GM18951 (cell line): ENCODE data around the gene RHOH.

Experiments
- POLR2A ChIP-seq: IDR thresholded peaks from 4 replicates; pipeline ENCODE4 v1.6.1; 2011; ENCODE audit warnings: mild to moderate bottlenecking; ENCODE audit not compliant: insufficient read length, insufficient read depth; ENCODE audit errors: extremely low read depth
- in situ Hi-C: fragments of 300-500 bp; cut with MboI; formaldehyde crosslinking; loops from one replicate; pipeline ENCODE4 v1.12.0; 2022; ENCODE audit warnings: low sequenced_read_pairs, mixed read lengths, inconsistent platforms; ENCODE audit not compliant: unreplicated experiment

RHOH gene

DNA sequence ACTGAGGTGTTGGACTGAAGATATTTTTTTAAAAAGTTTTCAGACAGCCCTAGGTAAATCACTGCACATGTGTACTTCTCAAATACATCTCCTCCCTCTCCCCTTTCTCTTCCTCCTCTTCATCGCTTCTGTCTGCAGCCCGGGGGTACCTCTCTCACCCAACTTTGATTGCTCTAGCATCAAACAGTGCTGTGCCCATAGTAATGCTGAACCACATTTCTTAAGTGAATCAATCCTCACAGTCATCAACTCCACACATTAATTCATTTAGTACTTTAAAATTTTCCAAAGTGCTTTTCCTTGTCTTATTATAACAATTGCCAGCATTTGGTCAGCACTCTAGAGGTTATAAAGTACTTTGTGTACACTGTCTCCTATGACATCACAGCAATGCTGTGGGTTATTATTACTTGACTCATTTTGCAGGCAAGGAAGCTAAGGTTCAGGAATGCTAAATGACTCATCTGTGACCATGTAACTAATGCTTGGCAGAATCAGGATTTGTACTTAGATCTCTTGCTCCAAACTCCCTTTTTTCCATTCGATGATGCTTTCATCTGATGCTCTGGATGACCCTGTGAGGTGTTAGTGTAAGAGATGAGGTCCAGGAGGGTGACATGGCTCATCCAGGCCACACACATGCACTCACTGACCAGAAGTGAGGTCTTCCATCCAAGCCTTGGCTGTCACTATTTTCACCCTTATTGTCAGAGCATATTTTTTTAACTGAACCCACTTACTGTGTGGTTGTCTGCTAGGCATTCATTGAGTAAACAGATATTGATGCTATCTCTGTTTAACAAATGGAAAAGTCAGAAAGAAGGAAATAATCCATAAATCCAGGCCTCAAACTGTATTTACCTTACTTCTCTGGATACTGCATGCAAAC, 58.8 kb downstream of the RHOH start:
- in situ Hi-C loops: no loop called here
- TF ChIP-seq POLR2A: no peak

DNA sequence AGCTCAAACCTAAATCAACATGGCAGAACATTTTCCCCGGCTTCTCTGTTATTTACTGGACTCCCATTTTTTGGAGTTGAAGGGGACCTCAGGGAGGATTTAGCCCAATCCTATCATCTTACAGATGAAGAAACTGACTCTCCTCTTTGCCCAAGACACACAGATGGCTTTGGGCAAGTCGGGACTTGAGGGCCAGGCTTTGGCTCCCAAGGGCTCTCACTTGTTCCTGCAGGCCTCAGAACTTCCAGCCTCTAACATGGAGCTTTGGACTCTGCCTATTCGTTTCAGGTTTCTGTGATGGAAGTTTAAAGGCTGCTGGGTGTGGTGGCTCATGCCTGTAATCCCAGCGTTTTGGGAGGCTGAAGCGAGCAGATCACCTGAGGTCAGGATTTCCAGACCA, 59.5 kb downstream of the RHOH start:
- TF ChIP-seq POLR2A: no peak
- in situ Hi-C loops: no loop called here

DNA sequence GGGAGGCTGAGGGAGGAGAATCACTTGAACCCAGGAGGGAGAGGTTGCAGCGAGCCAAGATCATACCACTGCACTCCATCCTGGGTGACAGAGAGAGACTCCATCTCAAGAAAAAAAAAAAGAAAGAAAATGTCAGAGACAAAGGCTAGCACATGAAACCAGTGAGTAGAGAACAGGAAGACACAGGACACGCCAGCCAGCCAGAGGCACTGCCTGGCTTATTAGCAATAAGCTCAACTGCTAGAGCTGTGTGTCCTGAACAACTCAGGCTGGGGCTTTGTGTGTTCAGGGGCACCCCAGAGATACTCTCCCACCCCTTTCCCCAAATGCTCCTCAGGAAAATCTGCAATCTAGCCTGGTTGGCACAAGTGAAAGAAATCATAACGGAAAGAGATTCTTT, 60.0 kb downstream of the RHOH start:
- in situ Hi-C loops: no loop called here
- no peak for TF ChIP-seq POLR2A

DNA sequence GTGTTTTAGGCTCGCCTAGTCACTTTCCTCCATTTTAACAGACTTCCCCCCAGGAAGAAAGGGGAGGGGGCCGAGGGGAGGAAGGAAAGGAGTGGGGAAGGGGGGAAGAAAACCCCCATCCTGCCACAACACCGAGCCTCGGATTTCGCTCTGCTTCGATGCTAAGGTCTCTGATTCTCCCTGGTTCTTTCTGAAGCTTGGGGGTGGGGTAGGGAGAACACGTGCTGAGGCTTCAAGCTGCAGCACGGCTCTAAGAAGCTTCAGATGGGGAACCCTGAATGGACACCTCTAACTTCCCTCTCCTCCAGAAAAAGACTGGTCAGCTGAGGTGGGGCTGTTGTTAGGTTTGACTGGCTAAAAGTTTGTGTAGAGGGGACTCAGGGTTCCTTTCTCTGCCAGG, 61.8 kb downstream of the RHOH start:
- no peak for TF ChIP-seq POLR2A
- in situ Hi-C loops: no loop called here

DNA sequence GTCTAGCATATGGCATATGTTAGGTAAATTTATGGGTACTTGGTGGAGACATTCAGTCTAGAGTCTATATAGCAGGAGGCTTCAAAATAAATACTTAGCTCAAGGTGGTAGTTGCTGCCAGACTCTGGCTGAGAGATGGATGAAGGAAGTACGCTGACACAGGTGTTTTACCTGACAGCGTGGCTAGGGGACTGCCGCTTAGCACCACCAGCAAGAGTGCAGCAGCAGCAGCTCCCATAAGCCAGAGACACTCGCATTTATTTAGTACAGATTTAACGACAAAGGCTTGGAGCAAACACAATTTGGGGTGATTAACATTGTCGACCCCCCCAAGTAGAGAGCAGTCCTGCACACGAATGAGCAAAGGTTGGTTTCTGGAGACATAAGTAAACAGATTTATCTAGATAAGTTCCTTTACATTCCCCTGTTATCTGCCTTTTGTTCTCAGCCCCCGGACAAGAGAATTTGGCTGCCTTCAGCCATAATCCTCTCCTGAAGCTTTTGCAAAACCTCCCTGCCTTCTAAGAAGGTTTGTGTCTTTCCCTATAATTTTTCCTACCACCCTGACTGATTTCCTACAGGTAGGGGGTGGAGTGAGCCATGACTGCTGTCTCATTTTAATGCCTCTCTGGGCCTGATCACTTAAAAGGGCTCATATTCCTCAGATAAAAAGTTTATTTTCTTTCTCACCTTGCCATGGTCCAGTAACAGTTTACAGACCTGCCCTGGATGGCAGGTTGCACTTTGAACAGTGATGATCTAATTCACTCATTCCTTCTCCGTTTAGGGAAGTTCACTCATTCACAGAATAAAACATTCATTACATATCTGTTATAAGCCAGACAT, 64.6 kb downstream of the RHOH start:
- no peak for TF ChIP-seq POLR2A
- in situ Hi-C loops: no loop called here

DNA sequence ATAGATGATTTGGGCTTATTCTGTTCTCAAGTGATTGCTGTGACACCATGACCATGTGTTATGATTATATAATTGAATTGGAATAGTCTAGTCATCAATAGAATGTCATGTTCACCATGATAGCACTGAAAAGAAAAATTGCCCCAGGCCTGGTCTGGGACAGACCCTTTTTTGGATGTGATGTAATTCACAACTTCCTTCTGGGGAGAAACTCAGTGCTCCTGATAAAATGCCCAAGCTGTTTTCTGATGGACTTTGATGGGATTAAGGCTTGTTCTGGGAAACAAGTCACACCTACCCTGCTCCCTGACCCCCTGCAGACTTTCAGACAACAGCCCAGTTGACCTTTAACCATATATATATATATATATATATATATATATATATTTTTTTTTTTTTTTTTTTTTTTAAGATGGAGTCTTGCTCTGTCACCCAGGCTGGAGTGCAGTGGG, 65.3 kb downstream of the RHOH start:
- in situ Hi-C loops: no loop called here
- no peak for TF ChIP-seq POLR2A

GRCh38 chr4:40262861-40263260, 66.0 kb downstream of the RHOH start:
- TF ChIP-seq POLR2A: no peak

DNA sequence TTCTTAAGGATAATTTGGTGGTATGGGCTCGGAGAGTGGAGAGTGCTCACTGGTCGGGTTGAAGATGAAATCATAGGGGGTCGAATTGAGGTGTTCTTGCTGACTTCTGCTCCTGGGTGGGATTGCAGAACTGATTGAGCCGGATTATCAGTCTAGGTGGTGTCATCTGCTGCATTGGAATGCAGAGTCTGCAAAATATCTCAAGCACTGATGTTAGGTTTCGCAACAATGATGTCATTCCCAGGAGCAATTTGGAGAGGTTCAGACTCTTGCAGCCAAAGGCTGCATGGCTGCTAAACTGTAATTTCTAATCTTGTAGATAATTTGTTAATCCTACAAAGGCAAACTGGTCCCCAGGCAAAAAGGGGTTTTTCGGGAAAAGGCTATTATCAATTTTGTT, 67.7 kb downstream of the RHOH start:
- in situ Hi-C loops: no loop called here
- no peak for TF ChIP-seq POLR2A

More at GRCh38 chr4:40262861-40263260, 66.0 kb downstream of the RHOH start:
- in situ Hi-C loops: no loop called here

- in situ Hi-C loops: no loop called here
- no peak for TF ChIP-seq POLR2A
These were observed 68.4 kb downstream of the RHOH start for GRCh38 chr4:40264995-40265909.

- in situ Hi-C loops: no loop called here
These were observed 69.1 kb downstream of the RHOH start for GRCh38 chr4:40265910-40266274.

DNA sequence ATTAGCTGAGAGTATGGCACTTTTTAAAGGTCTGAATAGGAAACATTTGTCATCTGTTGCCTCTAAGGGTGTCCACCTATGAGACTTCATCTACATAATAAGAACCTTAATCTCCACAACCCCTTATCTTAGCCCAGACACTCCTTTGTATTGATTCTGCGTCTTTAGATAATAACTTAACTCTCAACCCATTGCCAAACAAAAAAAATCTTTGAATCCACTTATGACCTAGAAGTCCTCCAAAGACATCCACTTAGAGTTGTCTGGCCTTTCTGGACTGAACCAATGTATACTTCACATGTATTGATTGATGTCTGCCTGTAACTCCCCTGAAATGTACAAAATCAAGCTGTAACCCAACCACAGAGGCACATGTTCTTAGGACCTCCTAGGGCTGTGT, 72.3 kb downstream of the RHOH start:
- no peak for TF ChIP-seq POLR2A
- in situ Hi-C loops: no loop called here

More at GRCh38 chr4:40265910-40266274, 69.1 kb downstream of the RHOH start:
- no peak for TF ChIP-seq POLR2A

- in situ Hi-C loops: no loop called here
- no peak for TF ChIP-seq POLR2A
These were observed 73.8 kb downstream of the RHOH start for GRCh38 chr4:40270609-40271008.

DNA sequence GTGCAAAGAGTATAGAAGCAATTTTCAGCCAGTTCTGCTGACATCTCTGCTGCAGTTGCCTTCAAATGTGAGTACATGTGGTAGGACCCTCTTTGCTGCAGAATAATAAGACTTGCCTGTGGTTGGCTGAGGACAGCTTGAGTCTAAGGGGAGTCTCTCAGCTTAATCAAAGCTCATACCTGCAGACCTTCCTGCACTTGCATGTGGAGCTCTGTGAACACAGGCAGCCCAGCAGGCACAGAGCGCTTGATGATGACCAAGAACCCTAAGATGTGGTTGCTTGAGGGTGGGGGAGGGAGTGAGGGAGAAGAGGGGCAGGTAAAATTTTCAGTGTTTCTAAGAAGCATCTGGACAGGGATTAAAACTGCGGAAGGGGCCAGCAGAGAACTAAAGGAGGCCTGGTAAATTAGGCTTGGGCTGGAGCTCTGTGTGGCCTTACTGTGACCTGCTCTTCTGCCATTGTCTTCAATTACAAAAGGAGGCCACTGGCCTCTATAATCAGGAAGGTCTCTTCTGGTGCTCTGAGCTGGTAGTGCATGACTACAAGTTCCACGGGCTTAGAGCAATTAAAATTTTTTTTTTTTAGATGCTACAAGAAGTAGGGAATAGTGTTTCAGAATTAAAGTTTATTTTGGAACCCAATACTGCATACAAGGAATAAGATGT, 78.4 kb downstream of the RHOH start:
- in situ Hi-C loops: no loop called here
- no peak for TF ChIP-seq POLR2A

DNA sequence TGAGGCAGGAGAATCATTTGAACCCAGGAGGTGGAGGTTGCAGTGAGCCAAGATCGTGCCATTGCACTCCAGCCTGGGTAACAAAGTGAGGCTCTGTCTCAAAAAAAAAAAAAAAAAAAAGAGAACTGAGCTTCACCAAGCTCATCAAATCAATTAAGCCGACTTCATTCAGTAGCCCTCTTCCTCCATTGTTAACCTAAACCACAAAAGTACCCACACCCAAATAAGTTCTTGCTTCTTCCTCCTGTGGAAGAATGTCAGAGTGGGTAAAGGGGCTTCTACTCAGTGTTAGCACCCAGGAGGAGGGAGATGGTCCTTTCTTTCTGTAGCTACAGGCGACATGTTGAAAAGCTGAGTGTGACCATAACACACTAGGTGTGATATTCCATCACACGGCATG, 79.7 kb downstream of the RHOH start:
- in situ Hi-C loops: no loop called here
- TF ChIP-seq POLR2A: no peak
